Tibial artery (tissue), 4 donors: ENCODE results near the gene EME1.

Experiments used
- DNase-seq, 2 donors: peaks; one replicate each; pipeline ENCODE4 v3.0.0-alpha.2; 2019
- H3K27ac ChIP-seq, 2 donors: fragments of 200-600 bp; sonication (generic) in 1 of 2; 1 replicate in 1 of 2; 2 replicates in 1 of 2; pipeline ENCODE4 v1.5.1; 2018 to 2019; ENCODE audit warnings: mild to moderate bottlenecking in 1 of 2
- H3K27me3 ChIP-seq, 2 donors: fragments of 200-600 bp; sonication (generic) in 1 of 2; one replicate each; pipeline versions ENCODE4 v1.5.1 to v1.6.0; 2016 to 2019
- H3K36me3 ChIP-seq, 3 donors: fragments of 200-600 bp; sonication (generic) in 2 of 3; one replicate each; pipeline ENCODE4 v1.5.1; 2016 to 2019; ENCODE audit warnings: mild to moderate bottlenecking in 2 of 3
- H3K4me1 ChIP-seq, 4 donors: fragments of 200-600 bp; sonication (generic) in 2 of 4; 1 replicate in 3 of 4; 2 replicates in 1 of 4; pipeline ENCODE4 v1.5.1; 2016 to 2019
- H3K4me3 ChIP-seq, 2 donors: fragments of 200-600 bp; sonication (generic) in 1 of 2; 1 replicate in 1 of 2; 2 replicates in 1 of 2; pipeline ENCODE4 v1.5.1; 2018 to 2019; ENCODE audit warnings: mild to moderate bottlenecking in 2 of 2
- H3K9me3 ChIP-seq, 3 donors: fragments of 200-600 bp; sonication (generic) in 1 of 3; one replicate each; pipeline ENCODE4 v1.5.1; 2016 to 2019
- intact Hi-C: fragments of 100-400 bp; cut with DNase I; formaldehyde crosslinking; loops from one replicate; pipeline ENCODE4 v1.15.0; 2023; ENCODE audit warnings: low total_unique reads
- TF ChIP-seq, protein P1 (sequence below), 2 experiments: fragments of 200-600 bp in 1 of 2; fragments of 450-650 bp in 1 of 2; IDR thresholded peaks; one replicate each; pipeline ENCODE4 v1.5.1; 2017 to 2019; ENCODE audit warnings: antibody characterized with exemption in 2 of 2, mild to moderate bottlenecking in 1 of 2, moderate library complexity in 1 of 2

EME1 gene

DNA sequence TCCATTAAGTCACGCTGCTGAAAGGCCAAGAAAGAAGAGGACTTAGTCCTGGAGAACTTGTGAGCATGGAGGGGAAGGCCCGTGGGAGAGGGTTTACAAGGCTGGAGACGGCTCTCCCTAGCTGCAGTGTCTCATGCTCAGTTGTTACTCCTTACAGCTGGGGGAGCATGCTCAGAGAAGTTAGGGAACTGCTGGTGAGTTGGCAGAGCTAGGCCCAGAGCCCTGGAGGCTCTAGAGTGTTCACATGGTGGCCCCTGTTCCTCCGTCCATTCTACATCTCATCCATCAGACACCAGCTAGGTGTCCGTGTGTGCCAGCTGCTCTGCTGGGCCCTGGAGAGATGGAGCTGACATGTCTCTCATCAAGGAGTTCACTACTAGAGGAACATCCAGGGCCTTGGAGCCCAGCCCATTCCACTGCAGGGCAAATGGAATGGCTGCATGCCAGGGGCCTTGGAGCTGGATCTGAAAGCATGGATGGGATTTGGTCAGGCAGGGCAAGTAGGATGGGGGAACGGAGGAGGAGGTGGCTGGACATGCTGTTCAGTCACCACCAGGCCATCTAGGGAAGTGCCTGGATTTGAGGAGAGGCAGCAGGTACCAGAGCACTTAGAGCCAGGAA, 20.8 kb upstream of the EME1 start:
- Histone ChIP-seq H3K36me3 (peaks cover 20 to 40% (median 39%) of the 10 kb centered on the region in 3 donors), H3K4me1 (peaks cover 0 to 25% (median 16%) of the 10 kb centered on the region in 4 donors), H3K27me3 (no peaks in the 10 kb centered on the region), H3K9me3 (no peaks in the 10 kb centered on the region), H3K27ac (no peak overlapping the region), H3K4me3 (no peak overlapping the region)
- intact Hi-C loops = no loop called here
- TF ChIP-seq, protein P1, sequence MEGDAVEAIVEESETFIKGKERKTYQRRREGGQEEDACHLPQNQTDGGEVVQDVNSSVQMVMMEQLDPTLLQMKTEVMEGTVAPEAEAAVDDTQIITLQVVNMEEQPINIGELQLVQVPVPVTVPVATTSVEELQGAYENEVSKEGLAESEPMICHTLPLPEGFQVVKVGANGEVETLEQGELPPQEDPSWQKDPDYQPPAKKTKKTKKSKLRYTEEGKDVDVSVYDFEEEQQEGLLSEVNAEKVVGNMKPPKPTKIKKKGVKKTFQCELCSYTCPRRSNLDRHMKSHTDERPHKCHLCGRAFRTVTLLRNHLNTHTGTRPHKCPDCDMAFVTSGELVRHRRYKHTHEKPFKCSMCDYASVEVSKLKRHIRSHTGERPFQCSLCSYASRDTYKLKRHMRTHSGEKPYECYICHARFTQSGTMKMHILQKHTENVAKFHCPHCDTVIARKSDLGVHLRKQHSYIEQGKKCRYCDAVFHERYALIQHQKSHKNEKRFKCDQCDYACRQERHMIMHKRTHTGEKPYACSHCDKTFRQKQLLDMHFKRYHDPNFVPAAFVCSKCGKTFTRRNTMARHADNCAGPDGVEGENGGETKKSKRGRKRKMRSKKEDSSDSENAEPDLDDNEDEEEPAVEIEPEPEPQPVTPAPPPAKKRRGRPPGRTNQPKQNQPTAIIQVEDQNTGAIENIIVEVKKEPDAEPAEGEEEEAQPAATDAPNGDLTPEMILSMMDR (IDR thresholded peaks at IDR 0.05) = no peak
- no peak for DNase-seq

DNA sequence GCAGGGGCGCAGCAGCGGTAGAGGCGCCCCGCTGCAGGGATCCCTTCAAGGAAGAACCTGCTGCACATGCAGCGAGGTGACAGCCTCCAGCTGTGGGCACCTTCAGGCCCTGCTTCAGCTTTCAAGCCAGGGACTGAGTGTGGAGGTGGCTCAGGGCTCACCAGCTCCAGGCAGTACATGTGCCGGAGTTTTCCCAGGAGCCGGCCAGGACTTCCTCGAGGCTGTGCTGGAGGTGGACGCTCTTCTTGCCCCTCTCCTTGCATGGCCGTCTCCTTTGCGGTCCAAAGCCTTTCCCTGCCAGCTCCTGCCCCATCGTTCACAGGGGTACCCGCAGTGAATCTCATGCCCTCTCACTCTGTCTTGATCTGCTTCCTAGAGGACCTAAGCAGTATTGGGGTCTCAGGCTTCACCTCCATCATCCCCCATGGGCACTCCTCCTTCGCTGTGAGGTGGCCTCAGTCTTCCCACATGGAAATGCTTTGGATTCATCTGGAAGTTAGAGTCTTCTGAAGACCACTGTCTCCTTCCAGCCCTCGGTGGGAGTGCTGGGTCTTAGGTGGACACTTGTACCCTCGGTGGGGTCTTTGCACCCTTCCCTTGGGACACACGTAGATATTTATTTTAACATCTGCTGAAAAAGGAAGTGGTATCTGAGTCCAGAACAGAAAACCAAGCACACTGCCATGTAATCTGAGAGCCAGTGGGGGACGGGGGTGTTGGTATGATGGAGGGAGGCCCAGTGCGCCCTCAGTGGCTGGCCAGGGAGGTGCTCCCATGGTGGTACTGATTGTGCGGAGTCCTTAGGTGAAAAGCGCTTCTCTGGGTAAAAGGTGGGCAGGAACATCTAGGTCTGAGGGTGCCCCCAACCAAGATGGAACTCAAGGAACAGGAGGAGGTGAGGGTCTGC, 20.1 kb upstream of the EME1 start:
- H3K4me3 ChIP-seq = no peak overlapping the region
- no peak overlapping the region for H3K27ac ChIP-seq
- intact Hi-C loops = no loop called here
- TF ChIP-seq, protein P1 (IDR thresholded peaks at IDR 0.05) = no peak
- H3K4me1 ChIP-seq = peaks cover 0 to 17% (median 9%) of the 10 kb centered on the region in 4 donors
- no peaks in the 10 kb centered on the region for H3K9me3 ChIP-seq
- H3K36me3 ChIP-seq = peaks cover 25 to 48% (median 45%) of the 10 kb centered on the region in 3 donors
- H3K27me3 ChIP-seq = no peaks in the 10 kb centered on the region
- DNase-seq = no peak

DNA sequence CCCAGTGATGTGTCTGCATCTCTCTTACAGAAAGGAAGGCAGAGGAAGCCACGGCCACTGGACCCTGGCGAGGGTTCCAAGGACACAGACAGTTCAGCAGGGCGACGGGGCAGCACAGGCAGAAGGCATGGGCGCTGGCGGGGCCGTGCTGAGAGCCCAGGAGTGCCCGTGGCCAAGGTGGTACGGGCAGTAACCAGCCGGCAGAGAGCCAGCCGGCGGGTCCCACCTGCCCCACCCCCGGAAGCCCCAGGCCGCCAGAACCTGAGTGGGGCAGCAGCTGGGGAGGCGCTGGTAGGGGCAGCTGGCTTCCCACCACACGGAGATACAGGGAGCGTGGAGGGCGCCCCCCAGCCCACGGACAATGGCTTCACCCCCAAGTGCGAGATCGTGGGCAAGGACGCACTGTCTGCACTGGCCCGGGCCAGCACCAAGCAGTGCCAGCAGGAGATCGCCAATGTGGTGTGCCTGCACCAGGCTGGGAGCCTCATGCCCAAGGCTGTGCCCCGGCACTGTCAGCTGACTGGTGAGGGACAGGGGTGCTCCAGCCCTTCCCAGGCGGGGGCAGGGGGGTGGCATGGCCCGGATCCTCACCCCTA, 19.3 kb upstream of the EME1 start:
- no peaks in the 10 kb centered on the region for H3K9me3 ChIP-seq
- peak in 1 of 2 donors; percentile 59 for DNase-seq
- TF ChIP-seq, protein P1 (IDR thresholded peaks at IDR 0.05) = no peak
- no peak overlapping the region for H3K4me3 ChIP-seq
- H3K36me3 ChIP-seq = peaks cover 29 to 55% (median 52%) of the 10 kb centered on the region in 3 donors
- peaks cover 0 to 12% (median 2%) of the 10 kb centered on the region in 4 donors for H3K4me1 ChIP-seq
- no peaks in the 10 kb centered on the region for H3K27me3 ChIP-seq
- H3K27ac ChIP-seq = no peak overlapping the region
- intact Hi-C loops = no loop called here

DNA sequence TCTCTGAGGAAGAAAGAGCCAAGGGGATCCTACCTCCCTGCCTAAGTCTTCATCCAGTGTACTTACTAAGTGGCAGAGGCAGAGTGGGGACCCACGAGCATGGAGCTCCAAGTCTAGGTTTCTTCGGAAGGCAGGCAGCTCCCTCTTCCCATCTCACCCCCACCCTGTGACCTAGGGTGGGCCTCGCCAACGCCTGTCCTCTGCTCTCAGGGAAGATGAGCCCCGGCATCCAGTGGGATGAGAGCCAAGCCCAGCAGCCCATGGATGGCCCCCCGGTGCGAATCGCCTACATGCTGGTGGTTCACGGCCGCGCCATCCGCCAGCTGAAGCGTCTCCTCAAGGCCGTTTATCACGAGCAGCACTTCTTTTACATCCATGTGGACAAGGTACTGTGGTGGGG, 18.8 kb upstream of the EME1 start:
- peak in 1 of 2 donors; percentile 61 for DNase-seq
- H3K27me3 ChIP-seq = no peaks in the 10 kb centered on the region
- H3K36me3 ChIP-seq = peaks cover 29 to 60% (median 57%) of the 10 kb centered on the region in 3 donors
- H3K4me1 ChIP-seq = peaks cover 0 to 7% (median 0%) of the 10 kb centered on the region in 4 donors
- TF ChIP-seq, protein P1 (IDR thresholded peaks at IDR 0.05) = no peak
- H3K27ac ChIP-seq = no peak overlapping the region
- H3K4me3 ChIP-seq = no peak overlapping the region
- intact Hi-C loops = no loop called here
- H3K9me3 ChIP-seq = no peaks in the 10 kb centered on the region

DNA sequence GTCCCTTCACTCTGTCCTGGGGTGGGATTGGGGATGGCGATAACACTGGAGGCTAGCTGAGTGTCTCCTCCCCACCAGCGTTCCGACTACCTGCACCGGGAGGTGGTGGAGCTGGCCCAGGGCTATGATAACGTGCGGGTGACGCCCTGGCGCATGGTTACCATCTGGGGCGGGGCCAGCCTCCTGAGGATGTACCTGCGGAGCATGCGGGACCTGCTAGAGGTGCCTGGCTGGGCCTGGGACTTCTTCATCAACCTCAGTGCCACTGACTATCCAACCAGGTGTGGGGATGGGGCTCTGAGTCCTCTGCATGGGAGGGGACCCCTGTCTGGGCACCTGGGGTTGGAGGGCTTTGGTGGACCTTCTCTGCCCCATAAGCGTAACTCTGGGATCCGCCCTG, 18.3 kb upstream of the EME1 start:
- no peaks in the 10 kb centered on the region for H3K27me3 ChIP-seq
- no peak overlapping the region for H3K4me3 ChIP-seq
- no peaks in the 10 kb centered on the region for H3K9me3 ChIP-seq
- DNase-seq = no peak
- H3K4me1 ChIP-seq = peaks cover 0 to 5% (median 0%) of the 10 kb centered on the region in 4 donors
- intact Hi-C loops = no loop called here
- TF ChIP-seq, protein P1 (IDR thresholded peaks at IDR 0.05) = no peak
- H3K27ac ChIP-seq = no peak overlapping the region
- H3K36me3 ChIP-seq = peaks cover 29 to 66% (median 60%) of the 10 kb centered on the region in 3 donors
